Measurements from ENCODE around the gene CCDC86. TPM values are rescaled to one million over a fixed set of nuclear protein-coding genes. Genes with fewer than 3 reads are reported as not detected.

The CCDC86 gene
- total RNA-seq, 4 donors from 2014 or later: 11.8 to 38.0 (median 24.4) TPM

GRCh38 chr11:60798631-60799030 lies 43.3 kb upstream of the CCDC86 start:
- Histone ChIP-seq H3K27ac (no peak overlapping the region), H3K9me3 (no peaks in the 10 kb centered on the region), H3K27me3 (peaks cover 0 to 18% (median 0%) of the 10 kb centered on the region in 4 donors), H3K36me3 (no peaks in the 10 kb centered on the region), H3K4me3 (no peak overlapping the region), H3K4me1 (no peaks in the 10 kb centered on the region)
- TF ChIP-seq POLR2A (IDR thresholded peaks at IDR 0.05): no peak
- no peak for TF ChIP-seq CTCF (IDR thresholded peaks at IDR 0.05)
- DNase-seq: no peak
- 83% methylated on average over 1 of the region's 3 CpGs; no CpG with 5 or more reads in 1 of the 2 donors for WGBS, 2 donors
- intact Hi-C loops (cut with DNase I): no loop called here

GRCh38 chr11:60801194-60801593 lies 40.7 kb upstream of the CCDC86 start:
- Histone ChIP-seq H3K27ac (no peak overlapping the region), H3K4me3 (no peak overlapping the region), H3K36me3 (no peaks in the 10 kb centered on the region), H3K4me1 (no peaks in the 10 kb centered on the region), H3K9me3 (no peaks in the 10 kb centered on the region), H3K27me3 (peaks cover 0 to 28% (median 0%) of the 10 kb centered on the region in 4 donors)
- no peak for DNase-seq
- intact Hi-C loops (cut with DNase I): no loop called here
- TF ChIP-seq POLR2A (IDR thresholded peaks at IDR 0.05) (no peak), CTCF (IDR thresholded peaks at IDR 0.05) (no peak)
- 84 to 92% methylated on average over 9 to 10 of the region's 10 CpGs for WGBS, 2 donors

- 75 to 80% methylated on average over 7 of the region's 7 CpGs for WGBS, 2 donors
- no peaks in the 10 kb centered on the region for H3K9me3 ChIP-seq
- intact Hi-C loops (cut with DNase I): no loop called here
- DNase-seq: no peak
- no peaks in the 10 kb centered on the region for H3K4me1 ChIP-seq
- no peaks in the 10 kb centered on the region for H3K36me3 ChIP-seq
- peaks cover 0 to 17% (median 0%) of the 10 kb centered on the region in 4 donors for H3K27me3 ChIP-seq
- H3K4me3 ChIP-seq: no peak overlapping the region
- H3K27ac ChIP-seq: no peak overlapping the region
- no peak for TF ChIP-seq POLR2A (IDR thresholded peaks at IDR 0.05)
- TF ChIP-seq CTCF (IDR thresholded peaks at IDR 0.05): no peak
Measured at GRCh38 chr11:60803273-60803936, 38.5 kb upstream of the CCDC86 start.

GRCh38 chr11:60809249-60809648 lies 32.7 kb upstream of the CCDC86 start:
- Histone ChIP-seq H3K27me3 (peaks cover 0 to 18% (median 0%) of the 10 kb centered on the region in 4 donors), H3K27ac (no peak overlapping the region), H3K9me3 (no peaks in the 10 kb centered on the region), H3K4me3 (no peak overlapping the region), H3K4me1 (peaks cover 0 to 6% (median 0%) of the 10 kb centered on the region in 3 donors), H3K36me3 (no peaks in the 10 kb centered on the region)
- DNase-seq: no peak
- WGBS, 2 donors: 59 to 67% methylated on average over 2 to 3 of the region's 3 CpGs
- intact Hi-C loops (cut with DNase I): no loop called here
- TF ChIP-seq POLR2A (IDR thresholded peaks at IDR 0.05): no peak
- TF ChIP-seq CTCF (IDR thresholded peaks at IDR 0.05): no peak

- Histone ChIP-seq H3K27me3 (peaks cover 0 to 18% (median 0%) of the 10 kb centered on the region in 4 donors), H3K9me3 (no peaks in the 10 kb centered on the region), H3K4me1 (peaks cover 0 to 6% (median 0%) of the 10 kb centered on the region in 3 donors), H3K36me3 (no peaks in the 10 kb centered on the region), H3K4me3 (no peak overlapping the region), H3K27ac (no peak overlapping the region)
- TF ChIP-seq CTCF (IDR thresholded peaks at IDR 0.05): no peak
- no peak for TF ChIP-seq POLR2A (IDR thresholded peaks at IDR 0.05)
- intact Hi-C loops (cut with DNase I): no loop called here
- no peak for DNase-seq
- WGBS, 2 donors: 72 to 73% methylated on average over 11 of the region's 11 CpGs
Measured at GRCh38 chr11:60809691-60810090, 32.2 kb upstream of the CCDC86 start.
